D721Med (cell line): ENCODE results near the gene NAP1L1.

ENCODE experiments used
- DNase-seq: peaks from one replicate; pipeline ENCODE4 v3.0.0; 2011; ENCODE audit warnings: low spot score; ENCODE audit not compliant: insufficient read length
- FAIRE-seq: peaks from 2 replicates; lab custom pipeline; 2011; peaks lifted over from hg19 to GRCh38; lab: Jason Lieb, UNC
- TF ChIP-seq, protein P1 (sequence below): IDR thresholded peaks from 2 replicates; pipeline ENCODE4 v1.5.1; 2012; ENCODE audit warnings: mild to moderate bottlenecking, control low read depth; ENCODE audit not compliant: insufficient read depth; ENCODE audit errors: missing control alignments

Gene NAP1L1

DNA sequence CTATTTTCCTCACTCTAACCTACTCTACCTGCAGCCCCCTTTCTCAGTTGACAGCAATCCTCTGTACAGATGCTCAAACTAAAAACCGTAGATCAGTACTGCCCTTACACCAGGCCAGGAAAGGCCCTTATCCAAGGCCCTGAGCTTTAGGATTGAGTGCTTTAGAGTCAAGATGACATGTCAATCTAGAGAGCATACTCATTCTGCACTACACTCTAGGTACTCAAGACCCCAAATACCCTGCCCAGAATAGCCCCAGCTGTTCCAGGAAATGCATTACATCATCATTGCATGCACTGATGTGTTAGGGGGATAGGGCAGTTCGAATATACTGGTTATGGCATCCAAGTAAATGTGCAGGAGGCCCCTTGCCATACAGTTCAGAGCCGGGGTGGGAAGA, 49.4 kb downstream of the NAP1L1 start:
- FAIRE-seq (no peak), DNase-seq (no peak)
- TF ChIP-seq, protein P1, sequence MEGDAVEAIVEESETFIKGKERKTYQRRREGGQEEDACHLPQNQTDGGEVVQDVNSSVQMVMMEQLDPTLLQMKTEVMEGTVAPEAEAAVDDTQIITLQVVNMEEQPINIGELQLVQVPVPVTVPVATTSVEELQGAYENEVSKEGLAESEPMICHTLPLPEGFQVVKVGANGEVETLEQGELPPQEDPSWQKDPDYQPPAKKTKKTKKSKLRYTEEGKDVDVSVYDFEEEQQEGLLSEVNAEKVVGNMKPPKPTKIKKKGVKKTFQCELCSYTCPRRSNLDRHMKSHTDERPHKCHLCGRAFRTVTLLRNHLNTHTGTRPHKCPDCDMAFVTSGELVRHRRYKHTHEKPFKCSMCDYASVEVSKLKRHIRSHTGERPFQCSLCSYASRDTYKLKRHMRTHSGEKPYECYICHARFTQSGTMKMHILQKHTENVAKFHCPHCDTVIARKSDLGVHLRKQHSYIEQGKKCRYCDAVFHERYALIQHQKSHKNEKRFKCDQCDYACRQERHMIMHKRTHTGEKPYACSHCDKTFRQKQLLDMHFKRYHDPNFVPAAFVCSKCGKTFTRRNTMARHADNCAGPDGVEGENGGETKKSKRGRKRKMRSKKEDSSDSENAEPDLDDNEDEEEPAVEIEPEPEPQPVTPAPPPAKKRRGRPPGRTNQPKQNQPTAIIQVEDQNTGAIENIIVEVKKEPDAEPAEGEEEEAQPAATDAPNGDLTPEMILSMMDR = no peak

DNA sequence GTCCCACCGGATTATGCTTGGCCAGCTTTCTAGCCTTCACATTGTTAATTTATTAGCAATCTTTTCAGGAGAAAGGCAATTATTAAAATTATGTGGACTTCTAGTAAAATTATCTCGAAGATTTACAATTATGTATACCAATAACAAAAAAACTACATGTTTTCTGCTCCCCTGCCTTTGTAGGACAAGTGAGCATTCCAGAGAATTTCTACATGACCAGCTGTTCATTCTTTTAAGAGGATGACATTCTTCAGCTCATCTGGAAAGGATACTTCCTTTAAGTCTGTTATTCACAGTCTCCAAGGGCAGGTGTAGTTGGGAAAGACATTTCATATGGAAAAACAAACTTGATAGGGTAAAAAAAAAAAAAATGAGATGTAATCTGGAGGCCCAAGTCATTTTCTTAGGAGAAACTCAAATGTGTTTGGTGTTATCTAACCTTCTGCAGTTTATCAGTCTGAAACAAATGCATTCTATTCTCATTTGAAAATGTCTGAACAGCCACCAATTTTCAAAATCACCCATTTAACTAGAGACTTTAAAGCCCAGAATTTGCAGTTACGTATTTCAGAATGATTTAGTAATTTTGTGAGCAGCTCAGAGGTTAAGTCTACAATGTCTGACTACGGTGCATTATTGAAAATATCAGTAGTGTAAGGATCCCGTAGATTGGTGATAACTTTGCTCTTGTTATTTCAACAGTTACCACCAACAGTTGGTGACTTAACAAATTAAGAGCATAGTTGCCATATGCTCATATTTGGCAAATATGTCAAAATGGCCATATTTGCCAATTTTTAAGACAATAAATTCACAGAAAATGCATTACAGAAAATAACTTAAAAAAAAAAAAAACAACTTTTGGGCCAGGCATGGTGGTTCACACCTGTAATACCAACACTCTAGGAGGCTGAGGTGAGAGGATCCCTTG, 51.1 kb downstream of the NAP1L1 start:
- DNase-seq (no peak), FAIRE-seq (no peak)
- TF ChIP-seq, protein P1 = no peak

DNA sequence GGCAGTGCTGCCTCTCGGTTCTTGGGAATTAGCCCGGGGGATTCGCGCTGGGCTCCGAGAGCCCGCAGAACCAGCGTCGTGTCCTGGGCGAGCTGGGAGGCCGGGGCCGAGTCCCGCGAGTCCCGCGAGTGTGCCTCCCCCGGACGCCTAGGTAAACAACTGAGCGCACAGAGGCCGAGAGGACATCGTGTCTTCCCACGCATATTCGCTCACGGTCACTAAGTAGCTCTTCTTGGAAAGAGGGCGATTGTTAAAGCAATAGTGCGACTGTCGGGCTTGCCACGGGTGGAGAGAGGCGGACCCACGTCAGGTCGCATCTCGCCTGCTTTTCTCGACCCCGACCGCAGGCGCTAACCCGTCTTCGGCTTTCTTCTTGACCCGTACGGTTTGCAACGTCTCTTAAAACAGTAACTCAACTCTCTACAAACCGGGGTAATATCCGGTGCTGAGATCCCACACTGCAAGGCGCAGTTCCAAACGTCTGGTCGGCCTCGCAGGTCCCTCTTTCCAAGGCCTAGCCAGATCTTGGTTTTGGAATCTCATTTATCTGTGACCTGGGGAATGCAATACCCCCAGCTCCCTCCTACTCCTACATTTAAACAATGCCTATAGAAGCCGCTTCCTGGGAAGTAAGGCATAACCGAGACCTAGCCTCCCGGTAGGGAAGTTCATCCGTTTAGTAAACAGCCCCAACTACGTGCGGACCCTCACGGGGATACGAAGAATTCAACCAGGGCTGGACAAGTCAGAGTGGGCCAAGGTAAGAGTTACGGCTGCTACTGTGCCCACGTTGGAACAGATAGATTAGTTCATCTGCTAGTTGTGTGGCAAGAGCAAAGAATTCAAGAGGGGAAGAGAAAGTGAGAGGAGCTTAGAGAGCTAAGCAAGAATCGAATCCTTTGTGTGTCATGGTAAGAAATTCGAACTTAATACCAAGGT, 52.2 kb downstream of the NAP1L1 start:
- DNase-seq (no peak), FAIRE-seq (no peak)
- TF ChIP-seq, protein P1 = no peak

DNA sequence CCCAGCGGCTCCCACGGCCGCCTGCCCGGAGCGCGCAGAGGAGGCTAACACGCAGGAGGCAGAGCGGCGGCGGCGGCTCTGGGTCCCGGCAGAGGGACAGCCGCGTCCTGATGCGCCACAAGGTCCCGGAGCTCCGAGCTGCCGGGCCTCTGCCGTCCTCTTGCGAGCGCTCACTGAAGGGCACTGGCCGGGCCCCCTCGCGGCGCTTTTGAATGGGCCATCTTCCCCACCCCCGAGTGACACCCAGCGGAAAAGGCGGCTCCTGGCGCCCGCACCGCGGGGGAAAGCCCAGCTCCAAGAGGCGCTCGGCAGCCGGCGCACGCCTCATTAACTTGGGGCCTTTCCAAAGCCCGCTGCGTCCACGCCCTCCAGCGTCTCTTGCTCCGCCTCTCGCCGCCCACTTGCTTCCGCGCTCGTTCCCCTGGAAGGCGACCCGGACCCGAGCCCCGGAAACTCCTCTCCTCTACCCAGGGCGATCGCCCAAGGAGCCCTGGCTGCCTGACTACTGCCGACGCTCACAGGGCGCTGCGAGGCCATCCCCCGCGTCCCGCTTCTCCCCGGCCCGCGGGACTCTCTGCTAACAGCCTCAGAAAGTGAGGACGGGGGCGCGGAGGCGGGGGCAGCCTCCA, 53.0 kb downstream of the NAP1L1 start, which contains the start of gene PHLDA1:
Gene PHLDA1 (minus strand): TSS at position 363 of the 629 bp plus-strand sequence.
- FAIRE-seq (no peak), DNase-seq (peak; percentile 55)
- TF ChIP-seq, protein P1 = peak; percentile 42

DNA sequence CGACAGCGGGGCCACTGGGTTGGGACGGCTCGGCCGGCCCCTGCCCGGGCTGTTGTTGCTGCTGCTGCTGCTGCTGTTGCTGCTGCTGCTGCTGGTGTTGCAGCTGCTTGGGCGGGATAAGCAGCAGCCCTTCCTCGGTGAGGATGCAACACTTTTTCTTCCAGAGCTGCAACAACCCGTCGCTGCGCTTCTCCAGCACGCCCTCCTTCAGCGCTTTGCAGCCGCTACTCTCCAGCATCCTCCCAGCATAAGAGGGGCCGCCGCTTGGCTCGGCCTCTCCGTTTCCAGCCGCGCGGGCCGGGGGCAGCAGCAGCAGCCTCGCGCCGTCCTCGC, 53.4 kb downstream of the NAP1L1 start:
- FAIRE-seq = no peak
- DNase-seq = no peak

DNA sequence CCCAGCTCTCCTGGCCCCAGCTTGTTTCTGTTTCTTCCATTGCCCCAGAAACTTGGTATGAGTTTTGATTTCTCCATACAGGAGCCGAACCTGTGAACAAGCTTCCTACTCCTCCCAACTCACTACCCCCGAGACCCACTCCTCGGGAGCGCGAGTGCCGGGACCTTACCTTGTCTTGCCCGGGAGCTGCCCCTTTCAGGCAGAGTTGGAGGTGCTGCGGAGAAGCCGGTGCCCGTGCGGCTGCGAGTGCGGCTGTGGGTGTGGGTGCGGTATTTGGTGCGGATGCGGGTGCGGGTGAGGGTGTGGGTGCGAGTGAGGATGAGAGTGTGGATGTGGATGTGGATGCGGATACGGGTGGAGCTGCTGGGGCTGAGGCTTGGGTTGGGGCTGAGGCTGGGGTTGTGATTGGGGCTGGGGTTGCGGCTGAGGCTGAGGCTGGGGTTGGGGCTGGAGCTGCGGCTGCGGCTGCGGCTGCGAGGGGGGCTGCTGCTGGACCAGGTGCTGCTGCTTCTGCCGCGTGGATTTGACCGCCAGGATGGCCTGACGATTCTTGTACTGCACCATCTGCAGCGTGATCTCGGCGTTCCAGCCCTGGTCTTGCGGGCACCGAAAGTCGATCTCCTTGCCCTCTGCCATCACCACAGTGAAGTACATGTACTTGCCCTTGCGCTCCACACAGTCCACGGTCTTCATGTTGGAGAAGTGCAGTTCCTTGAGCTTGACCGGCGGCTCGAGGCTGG, 54.0 kb downstream of the NAP1L1 start:
- FAIRE-seq (no peak), DNase-seq (no peak)
- TF ChIP-seq, protein P1 = no peak

More for the DNA sequence above, 53.4 kb downstream of the NAP1L1 start:
- TF ChIP-seq, protein P1 = no peak
